Dermis microvascular lymphatic vessel endothelial cell (primary cell): Measurements from ENCODE around the gene COL9A2. TPM values are rescaled to one million over a fixed set of nuclear protein-coding genes. Genes with fewer than 3 reads are reported as not detected.
"Not testable (repeated sequence)": the region's sequence is repeated elsewhere in the genome, so short reads cannot be mapped to it uniquely, and the experiment has no call there.

ENCODE experiments used
- DNase-seq, 2 donors: peaks; one replicate each; pipeline versions ENCODE4 v3.0.0 to v3.0.0-alpha.2; 2010; ENCODE audit warnings: low read depth in 2 of 2
- total RNA-seq: library from RNA; depleted of rRNA; stranded (reverse); fragments of >200 nt; gene quantifications from 2 replicates; pipeline ENCODE4 v1.2.1, GENCODE V29; 2014

COL9A2 gene
- 0.39 and 0.51 TPM in 2 replicates for total RNA-seq

- DNase-seq, result peak in 1 of 2 donors; percentile 34
These were observed at the start of gene COL9A2 for GRCh38 chr1:40316595-40317393. TSS of gene COL9A2 (minus strand) at chr1:40317286. CDS start at chr1:40317197, 89 bp downstream.

GRCh38 chr1:40363721-40364120 is 46.6 kb upstream of the COL9A2 start:
- DNase-seq, result peak in 1 of 2 donors; percentile 25

DNA sequence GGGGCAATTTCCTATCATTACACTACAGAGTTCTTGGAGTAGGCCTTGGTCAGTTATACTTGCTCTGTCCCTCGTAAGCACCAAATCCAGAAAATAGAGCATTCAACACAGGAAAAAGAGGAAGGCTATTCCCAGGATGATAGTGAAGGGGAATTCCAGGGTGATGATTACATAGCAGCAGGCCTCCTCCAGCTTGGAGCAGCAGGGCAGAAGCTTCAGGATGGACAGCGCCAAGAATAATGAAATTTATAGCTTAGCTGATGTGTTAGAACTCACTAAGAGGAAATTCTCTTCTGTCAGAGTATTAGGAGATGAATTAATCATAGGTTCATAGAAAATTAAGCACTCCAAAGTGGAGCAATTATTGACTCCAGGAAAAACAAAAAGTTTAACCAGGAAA is 45.6 kb upstream of the COL9A2 start:
- peak; percentile 56 to 83 for DNase-seq

DNA sequence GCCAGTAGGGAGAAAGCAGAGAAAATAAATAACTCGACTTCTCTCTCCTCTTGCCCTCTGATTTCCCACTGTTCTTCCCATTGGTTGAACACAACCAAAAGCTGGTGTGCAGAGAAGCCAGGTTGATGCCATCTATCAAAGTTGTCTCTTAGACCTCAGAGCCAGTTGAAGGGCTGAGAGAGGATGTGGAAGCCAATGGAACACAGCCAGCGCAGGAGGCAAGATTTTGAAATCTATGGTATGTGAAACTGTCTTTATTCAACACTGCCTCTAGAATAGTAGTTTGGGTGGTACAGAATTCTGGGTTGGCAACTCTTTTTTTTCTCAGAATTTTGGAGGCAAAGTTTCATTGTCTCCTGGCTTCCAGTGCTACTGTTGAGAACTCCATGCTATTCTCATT is 45.1 kb upstream of the COL9A2 start:
- no peak for DNase-seq

GRCh38 chr1:40361637-40362036 is 44.6 kb upstream of the COL9A2 start:
- no peak for DNase-seq

DNA sequence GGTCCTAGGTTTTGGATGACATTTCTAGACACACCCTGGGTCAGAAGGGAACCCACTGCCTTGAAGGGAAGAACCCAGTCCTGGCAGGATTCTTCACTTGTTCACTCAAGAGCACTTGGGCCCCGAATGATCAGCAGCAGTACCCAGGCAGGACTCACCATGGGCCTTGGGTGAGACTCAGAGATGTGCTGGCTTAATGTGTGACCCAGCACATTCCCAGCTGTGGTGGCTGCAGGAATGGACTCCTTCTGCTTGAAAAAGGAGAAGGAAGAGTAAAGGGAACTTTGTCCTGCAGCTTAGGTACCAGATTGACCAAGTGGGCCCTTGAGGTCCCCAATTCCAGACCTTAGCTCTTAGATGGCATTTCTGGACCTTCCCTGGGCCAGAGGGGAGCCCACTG is 44.1 kb upstream of the COL9A2 start:
- DNase-seq, result no peak

DNA sequence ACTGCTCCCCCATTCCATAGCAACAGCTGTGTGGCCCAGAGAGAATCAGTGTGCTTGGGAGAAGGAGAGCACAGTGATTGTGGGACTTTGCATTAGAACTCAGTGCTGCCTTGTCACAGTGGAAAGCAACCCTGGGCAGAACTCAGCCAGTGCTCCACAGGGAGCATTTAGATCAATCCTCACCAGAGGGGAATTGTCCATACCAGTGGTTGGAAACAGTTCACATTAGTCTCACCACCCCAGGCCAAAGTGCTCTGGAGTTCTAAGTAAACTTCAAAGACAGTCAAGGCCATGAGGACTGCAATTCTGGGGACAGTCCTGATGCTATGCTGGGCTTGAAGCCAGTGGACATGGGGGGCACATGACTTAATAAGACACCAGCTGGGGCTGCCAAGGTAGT is 43.5 kb upstream of the COL9A2 start:
- DNase-seq, result no peak

DNA sequence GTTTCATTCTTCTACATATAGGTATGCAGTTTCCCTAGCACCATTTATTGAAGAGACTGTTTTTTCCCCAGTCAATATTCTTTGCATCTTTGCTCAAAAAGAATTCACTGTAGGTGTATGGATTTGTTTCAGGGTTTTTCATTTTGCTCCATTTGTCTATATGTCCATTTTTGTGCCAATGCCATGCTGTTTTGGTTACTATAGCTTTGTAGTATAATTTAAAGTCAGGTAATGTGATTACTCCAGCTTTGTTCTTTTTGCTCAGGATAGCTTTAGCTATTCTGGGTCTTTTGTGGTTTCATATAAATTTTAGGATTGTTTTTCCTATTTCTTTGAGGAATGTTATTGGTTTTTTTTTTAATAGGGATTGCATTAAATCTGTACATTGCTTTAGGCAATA is 40.5 kb upstream of the COL9A2 start:
- DNase-seq, result no peak

DNA sequence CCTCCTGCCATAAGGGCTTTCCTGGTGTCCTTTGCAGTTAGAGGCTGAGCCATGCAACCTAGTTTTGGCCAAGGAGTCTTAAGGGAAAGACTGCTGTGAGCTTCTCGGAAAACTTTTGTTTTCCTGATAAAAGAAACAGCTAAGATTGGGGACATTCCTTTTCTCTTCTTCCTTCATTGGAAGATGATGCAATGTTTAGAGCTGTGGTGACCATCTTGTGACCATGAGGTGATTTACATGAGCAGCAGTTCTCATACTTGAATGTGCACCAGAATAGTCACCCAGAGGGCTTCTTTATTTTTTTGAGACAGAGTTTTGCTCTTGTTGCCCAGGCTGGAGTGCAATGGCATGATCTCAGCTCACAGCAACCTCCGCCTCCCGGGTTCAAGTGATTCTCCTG is 36.0 kb upstream of the COL9A2 start:
- no peak for DNase-seq

DNA sequence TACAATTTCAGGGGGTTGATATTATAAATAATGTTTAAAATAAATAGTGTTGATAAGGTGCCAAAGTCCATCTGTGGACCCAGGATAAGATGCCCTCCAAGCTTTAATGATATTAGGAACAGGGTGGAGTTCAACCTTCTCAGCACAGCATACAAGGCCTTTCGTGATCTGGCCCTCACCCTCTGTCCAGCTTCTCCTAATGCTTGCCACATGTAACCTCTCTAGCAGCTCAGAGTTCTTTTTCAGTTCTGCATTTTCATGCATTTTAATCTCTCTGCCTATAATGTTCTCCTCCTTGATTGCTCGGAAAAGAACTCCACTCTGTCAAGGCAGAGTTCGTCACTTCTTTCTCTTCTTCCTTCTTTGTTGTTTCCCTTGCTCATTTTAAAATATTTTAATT is 35.0 kb upstream of the COL9A2 start:
- no peak for DNase-seq

DNA sequence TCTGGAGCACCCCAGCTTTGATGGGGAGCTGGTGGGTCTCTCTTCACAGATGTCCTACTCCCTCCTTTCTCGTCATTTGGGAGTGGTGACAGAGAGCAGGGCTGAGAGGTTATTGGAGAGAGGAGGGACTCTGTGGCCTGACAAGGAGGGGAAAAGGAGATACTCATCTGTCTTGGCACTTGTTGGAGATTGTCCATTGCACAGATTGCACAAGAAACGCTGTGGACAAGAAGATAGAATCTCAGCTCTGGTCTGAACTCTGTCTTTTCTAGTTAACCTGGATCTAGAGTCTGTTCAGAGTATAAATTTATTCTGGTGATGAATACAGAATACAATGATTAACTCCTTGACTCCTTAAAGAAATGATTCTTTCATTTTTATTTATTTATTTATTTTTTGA is 34.0 kb upstream of the COL9A2 start:
- no peak for DNase-seq

DNA sequence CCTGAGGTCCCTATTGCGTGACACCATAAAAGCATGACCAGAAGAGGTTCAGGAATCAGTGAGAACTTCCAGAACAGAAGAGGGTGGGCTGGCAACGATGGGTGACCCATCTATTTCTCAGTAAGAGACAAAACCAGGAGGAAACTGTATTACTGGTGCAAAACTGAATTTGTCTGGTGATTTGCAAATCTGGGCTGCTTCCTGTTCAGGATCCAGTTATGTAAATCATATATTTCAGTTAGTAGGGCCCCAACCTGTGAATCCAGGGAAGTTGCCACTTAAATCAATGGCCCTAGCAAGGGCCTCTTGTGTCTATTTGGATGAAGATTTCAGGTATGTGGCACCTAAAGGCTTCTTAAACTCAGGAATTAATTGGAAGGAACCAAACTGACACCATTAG is 33.3 kb upstream of the COL9A2 start:
- no peak for DNase-seq

- peak in 1 of 2 donors; percentile 26 for DNase-seq
These were observed 27.5 kb upstream of the COL9A2 start for GRCh38 chr1:40344597-40344996.

GRCh38 chr1:40342381-40342717 is 25.3 kb upstream of the COL9A2 start:
- DNase-seq, result not testable (repeated sequence)

- no peak for DNase-seq
These were observed 24.6 kb upstream of the COL9A2 start for GRCh38 chr1:40341491-40342380.

DNA sequence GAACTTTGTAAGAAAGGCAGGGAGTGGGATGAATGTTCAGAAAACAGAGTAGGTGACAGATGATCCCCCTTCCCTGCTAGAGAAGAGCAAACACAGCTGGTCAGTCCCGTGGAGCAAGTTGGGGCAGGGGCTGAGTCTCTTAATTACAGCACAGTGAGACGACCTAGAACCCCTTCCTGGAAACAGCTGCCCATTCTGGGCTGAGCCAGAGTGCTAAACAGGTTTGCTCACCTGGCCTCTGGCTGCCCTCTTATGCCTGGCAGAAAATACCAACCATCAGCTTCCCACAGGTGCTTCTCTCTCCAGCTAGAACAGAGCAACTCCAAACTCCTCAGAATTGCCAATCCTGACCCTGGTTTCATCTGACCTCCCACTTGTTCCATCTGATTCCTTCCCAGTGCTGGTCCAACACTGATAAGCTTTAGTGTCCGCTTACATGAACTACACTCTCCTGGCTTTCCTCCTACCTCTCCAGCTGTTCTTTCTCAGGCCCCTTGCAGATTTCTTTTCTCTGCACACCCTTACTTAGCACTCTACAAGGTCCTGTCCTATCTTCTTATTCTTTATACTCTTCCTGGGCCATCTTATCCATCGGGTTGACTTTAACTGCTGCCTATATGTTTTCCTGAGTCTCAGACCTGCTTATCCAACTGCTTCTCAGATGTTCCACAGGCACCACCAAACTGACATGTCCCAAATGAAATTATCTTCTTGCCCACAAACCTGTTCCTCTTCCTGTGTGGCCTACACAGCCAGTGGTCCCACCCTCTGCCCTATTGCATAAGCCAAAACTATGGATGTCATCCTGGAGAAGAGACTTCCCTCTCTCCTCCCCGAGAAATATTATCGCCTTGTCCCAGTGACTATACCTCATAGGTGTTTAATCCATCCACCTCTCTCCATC is 22.6 kb upstream of the COL9A2 start:
- DNase-seq, result no peak

DNA sequence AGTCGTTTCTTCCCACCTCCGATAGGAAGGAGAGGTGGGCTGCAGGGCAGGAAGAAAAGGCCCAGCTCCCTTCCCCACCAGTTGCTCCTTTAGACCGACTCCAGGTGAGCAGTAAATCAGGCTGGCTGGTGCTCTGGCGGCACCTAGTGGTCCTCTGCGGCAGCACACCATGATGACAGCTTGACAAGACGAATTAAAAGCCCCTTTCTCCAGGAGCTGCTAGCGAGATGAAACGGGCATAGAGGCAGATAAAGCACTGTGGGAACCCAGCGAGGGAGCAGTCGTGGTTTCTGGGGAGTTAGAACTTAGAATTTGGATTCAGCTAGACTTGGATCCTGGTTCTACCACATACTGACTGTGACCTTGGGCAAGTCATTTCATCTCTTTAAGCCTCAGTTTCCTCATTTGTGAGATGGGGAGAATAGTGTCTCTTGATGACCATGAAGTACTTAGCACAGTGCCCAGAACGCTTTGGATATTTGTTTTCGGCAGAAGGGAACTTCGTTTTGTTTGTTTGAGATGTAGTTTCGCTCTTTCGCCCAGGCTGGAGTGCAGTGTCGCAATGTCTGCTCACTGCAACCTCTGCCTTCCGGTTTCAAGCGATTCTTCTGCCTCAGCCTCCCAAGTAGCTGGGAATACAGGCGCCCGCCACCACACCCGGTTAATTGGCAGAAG is 21.8 kb upstream of the COL9A2 start:
- peak; percentile 60 to 81 for DNase-seq

DNA sequence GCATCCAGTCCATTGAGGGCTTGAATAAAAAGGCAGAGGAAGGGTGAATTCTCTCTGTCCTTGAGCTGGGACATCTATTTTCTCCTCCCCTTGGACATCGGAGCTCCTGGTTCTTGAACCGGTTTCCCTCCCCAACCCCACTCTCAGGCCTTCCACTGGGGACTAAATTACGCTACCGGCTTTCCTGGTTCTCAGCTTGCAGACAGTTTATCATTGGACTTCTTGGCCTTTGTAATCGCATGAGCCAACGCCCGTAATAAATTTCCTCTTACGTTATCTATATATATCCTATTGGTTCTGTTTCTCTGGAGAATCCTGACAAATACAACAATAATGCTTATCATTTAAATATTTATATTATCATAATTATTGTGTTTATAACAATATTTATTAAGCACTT is 20.4 kb upstream of the COL9A2 start:
- no peak for DNase-seq

DNA sequence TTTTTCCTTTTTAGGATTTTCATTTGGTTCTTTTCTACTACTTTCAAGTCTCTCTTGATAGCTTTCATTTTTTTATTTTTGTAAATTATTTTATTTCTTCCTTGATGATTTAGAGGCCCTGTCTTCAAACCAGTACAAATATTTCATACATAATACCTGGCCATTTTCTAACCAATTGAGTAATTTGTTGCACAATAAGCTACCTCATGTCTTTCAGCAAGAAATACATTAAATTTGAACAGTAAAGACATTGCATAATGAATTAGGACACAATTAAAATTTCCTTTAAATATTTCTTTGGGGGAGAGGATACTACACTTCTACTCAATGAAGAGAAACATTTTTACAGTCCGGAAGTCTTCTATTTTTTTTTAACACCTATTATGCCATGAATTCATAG is 15.6 kb upstream of the COL9A2 start:
- DNase-seq, result no peak

GRCh38 chr1:40331403-40331802 is 14.3 kb upstream of the COL9A2 start:
- DNase-seq, result not testable (repeated sequence)

DNA sequence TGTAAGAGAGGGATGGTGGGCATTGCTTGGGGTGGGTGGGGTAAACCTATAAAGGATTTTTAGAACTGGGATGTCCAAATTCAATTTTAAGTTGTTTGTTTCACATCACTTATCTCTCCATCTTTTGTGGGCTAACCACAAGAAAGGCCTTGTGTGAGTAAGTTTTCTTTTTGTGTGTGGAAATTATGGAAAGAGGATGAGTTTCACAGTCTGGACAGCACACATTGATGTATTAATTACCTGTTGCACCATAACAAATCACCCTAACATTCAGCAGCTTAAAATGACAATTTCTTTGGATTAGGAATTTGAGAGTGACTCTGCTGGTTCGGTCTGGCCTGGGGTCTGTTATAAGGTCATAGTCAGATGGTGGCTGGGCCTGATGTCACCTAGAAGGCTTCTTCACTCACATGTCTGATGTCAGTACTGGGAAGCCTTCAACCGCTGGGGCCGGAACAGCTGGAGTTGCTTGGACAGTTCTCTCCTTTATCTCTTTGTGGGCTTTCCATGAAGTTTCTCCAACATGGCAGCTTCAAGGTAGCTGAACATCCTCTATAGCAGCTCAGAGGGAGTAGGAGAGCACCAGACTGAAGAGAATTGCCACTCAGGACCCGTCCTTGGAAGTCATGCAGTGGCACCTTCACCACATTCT is 2.0 kb upstream of the COL9A2 start:
- DNase-seq, result no peak
